Mesendoderm (in vitro differentiated cells): ENCODE results near the gene CCR8.

Source experiments
- DNase-seq: peaks from one replicate; pipeline ENCODE4 v3.0.0; 2013
- H2AK5ac ChIP-seq: 2 replicates; pipeline ENCODE4 v1.6.1; 2013; ENCODE audit warnings: low read length, inconsistent platforms
- H2BK120ac ChIP-seq: 2 replicates; pipeline ENCODE4 v1.6.1; 2013; ENCODE audit warnings: low read depth, mild to moderate bottlenecking, low read length, moderate library complexity, mixed read lengths
- H2BK15ac ChIP-seq: replicated peaks from 2 replicates; pipeline ENCODE4 v1.6.1; 2013; ENCODE audit warnings: low read depth, mild to moderate bottlenecking, moderate library complexity
- H2BK5ac ChIP-seq: 2 replicates; pipeline ENCODE4 v1.6.1; 2013; ENCODE audit warnings: low read length, inconsistent platforms
- H3K18ac ChIP-seq: 2 replicates; pipeline ENCODE4 v1.6.1; 2013; ENCODE audit warnings: mild to moderate bottlenecking, low read length, mixed read lengths
- H3K23ac ChIP-seq: one replicate; pipeline ENCODE4 v1.6.1; 2013; ENCODE audit warnings: low read length
- H3K27ac ChIP-seq: 2 replicates; pipeline ENCODE4 v1.5.1; 2013; ENCODE audit warnings: low read depth, mild to moderate bottlenecking, inconsistent platforms, low read length, moderate library complexity
- H3K27me3 ChIP-seq: 2 replicates; pipeline ENCODE4 v1.6.1; 2013; ENCODE audit warnings: low read length, control low read depth, mild to moderate bottlenecking, inconsistent platforms; ENCODE audit not compliant: insufficient read depth, poor library complexity
- H3K36me3 ChIP-seq: 2 replicates; pipeline ENCODE4 v1.6.1; 2013; ENCODE audit warnings: low read length, inconsistent platforms; ENCODE audit not compliant: control insufficient read depth, insufficient read depth
- H3K4ac ChIP-seq: one replicate; pipeline ENCODE4 v1.6.1; 2013; ENCODE audit warnings: low read depth, mild to moderate bottlenecking, low read length, moderate library complexity
- H3K4me1 ChIP-seq: 2 replicates; pipeline ENCODE4 v1.6.1; 2013; ENCODE audit warnings: low read depth, low read length, inconsistent platforms; ENCODE audit not compliant: control insufficient read depth
- H3K4me2 ChIP-seq: 2 replicates; pipeline ENCODE4 v1.6.1; 2013; ENCODE audit warnings: low read length
- H3K4me3 ChIP-seq: 2 replicates; pipeline ENCODE4 v1.5.1; 2013; ENCODE audit warnings: mild to moderate bottlenecking, low read length
- H3K56ac ChIP-seq: one replicate; pipeline ENCODE4 v1.6.1; 2013; ENCODE audit warnings: low read length
- H3K79me1 ChIP-seq: 2 replicates; pipeline ENCODE4 v1.6.1; 2013; ENCODE audit warnings: low read length, inconsistent platforms
- H3K79me2 ChIP-seq: 2 replicates; pipeline ENCODE4 v1.6.1; 2013; ENCODE audit warnings: mild to moderate bottlenecking, low read length; ENCODE audit not compliant: control insufficient read depth, insufficient read depth
- H3K9ac ChIP-seq: 2 replicates; pipeline ENCODE4 v1.6.1; 2013; ENCODE audit warnings: low read length, inconsistent platforms
- H4K5ac ChIP-seq: one replicate; pipeline ENCODE4 v1.6.1; 2013; ENCODE audit warnings: low read length
- H4K8ac ChIP-seq: one replicate; pipeline ENCODE4 v1.6.1; 2013; ENCODE audit warnings: low read depth, mild to moderate bottlenecking, control low read depth, low read length, moderate library complexity
- WGBS: extraction: QIAGEN DNeasy Blood & Tissue Kit; methylation state at CpG from one replicate; pipeline ENCODE4 v1.1.7; 2013; ENCODE audit warnings: low lambda C conversion rate, missing lambda C conversion rate; ENCODE audit not compliant: insufficient coverage; ENCODE audit errors: extremely low coverage; 5-methylcytosine and 5-hydroxymethylcytosine counted together

Gene CCR8

GRCh38 chr3:39284457-39284881, 45.0 kb upstream of the CCR8 start:
- Histone ChIP-seq H3K79me2 (no peaks in the 10 kb centered on the region), H3K4ac (no peak overlapping the region), H3K4me3 (no peak overlapping the region), H4K5ac (no peak overlapping the region), H3K9ac (no peak overlapping the region), H3K56ac (no peak overlapping the region), H2AK5ac (no peak overlapping the region), H3K4me2 (no peak overlapping the region), H3K27ac (no peak overlapping the region), H3K36me3 (no peaks in the 10 kb centered on the region), H3K23ac (no peak overlapping the region), H2BK5ac (no peak overlapping the region), H2BK15ac (no peak overlapping the region), H3K4me1 (no peaks in the 10 kb centered on the region), H3K27me3 (no peaks in the 10 kb centered on the region), H4K8ac (no peak overlapping the region), H3K18ac (no peak overlapping the region), H3K79me1 (no peaks in the 10 kb centered on the region), H2BK120ac (no peak overlapping the region)
- DNase-seq, result no peak
- no CpG with 5 or more reads among the region's 5 CpGs for WGBS

- H3K18ac ChIP-seq, result no peak overlapping the region
- no peak overlapping the region for H3K4me2 ChIP-seq
- H2BK120ac ChIP-seq, result no peak overlapping the region
- H3K56ac ChIP-seq, result no peak overlapping the region
- H3K27ac ChIP-seq, result no peak overlapping the region
- H3K4me1 ChIP-seq, result no peaks in the 10 kb centered on the region
- H3K4ac ChIP-seq, result no peak overlapping the region
- H3K23ac ChIP-seq, result no peak overlapping the region
- no peaks in the 10 kb centered on the region for H3K79me1 ChIP-seq
- no peak overlapping the region for H4K5ac ChIP-seq
- H3K27me3 ChIP-seq, result no peaks in the 10 kb centered on the region
- DNase-seq, result no peak
- H3K36me3 ChIP-seq, result no peaks in the 10 kb centered on the region
- no peak overlapping the region for H2BK5ac ChIP-seq
- no peak overlapping the region for H3K9ac ChIP-seq
- no peak overlapping the region for H2AK5ac ChIP-seq
- no peak overlapping the region for H3K4me3 ChIP-seq
- H3K79me2 ChIP-seq, result no peaks in the 10 kb centered on the region
- H4K8ac ChIP-seq, result no peak overlapping the region
- no peak overlapping the region for H2BK15ac ChIP-seq
Observed at GRCh38 chr3:39285332-39285731, 44.2 kb upstream of the CCR8 start.

- H3K9ac ChIP-seq, result no peak overlapping the region
- no peak overlapping the region for H3K4ac ChIP-seq
- no peak for DNase-seq
- H3K4me2 ChIP-seq, result no peak overlapping the region
- H3K27ac ChIP-seq, result no peak overlapping the region
- H3K4me3 ChIP-seq, result no peak overlapping the region
- no CpG with 5 or more reads among the region's 3 CpGs for WGBS
- no peaks in the 10 kb centered on the region for H3K36me3 ChIP-seq
- no peak overlapping the region for H2BK5ac ChIP-seq
- H2BK15ac ChIP-seq, result no peak overlapping the region
- no peak overlapping the region for H2AK5ac ChIP-seq
- H3K56ac ChIP-seq, result no peak overlapping the region
- no peak overlapping the region for H3K18ac ChIP-seq
- no peak overlapping the region for H4K8ac ChIP-seq
- no peaks in the 10 kb centered on the region for H3K79me2 ChIP-seq
- no peaks in the 10 kb centered on the region for H3K27me3 ChIP-seq
- no peak overlapping the region for H2BK120ac ChIP-seq
- no peaks in the 10 kb centered on the region for H3K4me1 ChIP-seq
- no peak overlapping the region for H3K23ac ChIP-seq
- H3K79me1 ChIP-seq, result no peaks in the 10 kb centered on the region
- no peak overlapping the region for H4K5ac ChIP-seq
Observed at GRCh38 chr3:39286771-39287170, 42.7 kb upstream of the CCR8 start.

- no peak overlapping the region for H3K56ac ChIP-seq
- H3K79me2 ChIP-seq, result no peaks in the 10 kb centered on the region
- no peak overlapping the region for H3K27ac ChIP-seq
- no CpG with 5 or more reads among the region's 8 CpGs for WGBS
- H2BK120ac ChIP-seq, result no peak overlapping the region
- no peaks in the 10 kb centered on the region for H3K27me3 ChIP-seq
- no peak overlapping the region for H3K4me2 ChIP-seq
- no peaks in the 10 kb centered on the region for H3K4me1 ChIP-seq
- H3K18ac ChIP-seq, result no peak overlapping the region
- no peak overlapping the region for H2BK5ac ChIP-seq
- no peak overlapping the region for H4K8ac ChIP-seq
- no peak overlapping the region for H3K4me3 ChIP-seq
- H3K4ac ChIP-seq, result no peak overlapping the region
- no peaks in the 10 kb centered on the region for H3K79me1 ChIP-seq
- no peak overlapping the region for H2BK15ac ChIP-seq
- H4K5ac ChIP-seq, result no peak overlapping the region
- no peaks in the 10 kb centered on the region for H3K36me3 ChIP-seq
- DNase-seq, result no peak
- H3K9ac ChIP-seq, result no peak overlapping the region
- no peak overlapping the region for H3K23ac ChIP-seq
- H2AK5ac ChIP-seq, result no peak overlapping the region
Observed at GRCh38 chr3:39287216-39288164, 42.0 kb upstream of the CCR8 start.

GRCh38 chr3:39288300-39288808, 41.2 kb upstream of the CCR8 start:
- H3K4me3 ChIP-seq, result no peak overlapping the region
- H3K27ac ChIP-seq, result no peak overlapping the region
- no peak overlapping the region for H2BK5ac ChIP-seq
- DNase-seq, result peak; percentile 96
- H3K23ac ChIP-seq, result no peak overlapping the region
- no peaks in the 10 kb centered on the region for H3K27me3 ChIP-seq
- H3K4me1 ChIP-seq, result no peaks in the 10 kb centered on the region
- H3K56ac ChIP-seq, result no peak overlapping the region
- no peak overlapping the region for H3K4ac ChIP-seq
- no peak overlapping the region for H4K5ac ChIP-seq
- H3K9ac ChIP-seq, result no peak overlapping the region
- no peak overlapping the region for H2BK120ac ChIP-seq
- H2AK5ac ChIP-seq, result no peak overlapping the region
- H4K8ac ChIP-seq, result no peak overlapping the region
- no peak overlapping the region for H2BK15ac ChIP-seq
- no CpG with 5 or more reads among the region's 3 CpGs for WGBS
- H3K18ac ChIP-seq, result no peak overlapping the region
- H3K79me1 ChIP-seq, result no peaks in the 10 kb centered on the region
- no peaks in the 10 kb centered on the region for H3K36me3 ChIP-seq
- H3K4me2 ChIP-seq, result no peak overlapping the region
- no peaks in the 10 kb centered on the region for H3K79me2 ChIP-seq
